Amygdala (tissue), 56 donors: ENCODE measurements around the gene MBD5.

Experiments used
- DNase-seq, 56 donors: peaks; one replicate each; lab custom pipeline; 2025; lab: John Stamatoyannopoulos, UW

The MBD5 gene

GRCh38 chr2:148022351-148022750 lies 1.5 kb downstream of the MBD5 start:
- no peak for DNase-seq

DNA sequence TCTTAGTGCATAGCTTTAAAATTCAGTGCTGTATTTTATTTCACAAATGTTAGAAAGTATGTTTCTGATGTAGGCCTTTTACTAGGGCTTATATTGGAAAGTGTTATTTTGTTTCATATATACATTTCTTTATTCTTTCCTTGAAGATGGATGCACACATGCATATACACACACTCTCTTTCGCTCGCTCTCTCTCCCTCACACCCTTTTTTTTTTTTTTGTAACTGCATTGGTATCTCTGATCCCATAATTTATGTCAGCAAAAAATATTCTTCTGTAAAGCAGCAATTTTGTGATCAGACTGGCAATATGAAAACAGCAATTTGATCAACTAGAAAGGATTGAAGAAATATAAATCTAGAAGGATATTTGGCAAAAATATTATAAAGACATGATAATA lies 2.0 kb downstream of the MBD5 start:
- no peak for DNase-seq

DNA sequence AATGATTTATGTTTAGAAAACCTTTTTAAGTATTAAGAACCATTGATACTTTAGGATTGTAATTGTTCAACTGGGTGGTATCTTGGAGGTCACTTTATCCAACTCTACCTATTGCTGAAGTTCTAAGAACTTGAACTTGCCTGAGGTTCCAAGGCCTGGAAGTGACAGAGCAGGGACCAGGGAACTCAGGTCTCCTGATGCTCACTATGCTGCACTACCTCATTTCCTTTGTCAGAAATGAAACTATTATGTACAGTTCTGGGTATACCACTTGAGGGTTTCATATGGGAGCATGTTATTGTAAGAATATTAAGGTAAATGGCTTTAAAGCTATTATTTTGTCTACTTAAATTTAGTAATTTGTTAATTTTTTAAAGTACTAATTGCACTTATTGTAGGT lies 3.0 kb downstream of the MBD5 start:
- no peak for DNase-seq

GRCh38 chr2:148026573-148026972 lies 5.7 kb downstream of the MBD5 start:
- DNase-seq, result no peak

DNA sequence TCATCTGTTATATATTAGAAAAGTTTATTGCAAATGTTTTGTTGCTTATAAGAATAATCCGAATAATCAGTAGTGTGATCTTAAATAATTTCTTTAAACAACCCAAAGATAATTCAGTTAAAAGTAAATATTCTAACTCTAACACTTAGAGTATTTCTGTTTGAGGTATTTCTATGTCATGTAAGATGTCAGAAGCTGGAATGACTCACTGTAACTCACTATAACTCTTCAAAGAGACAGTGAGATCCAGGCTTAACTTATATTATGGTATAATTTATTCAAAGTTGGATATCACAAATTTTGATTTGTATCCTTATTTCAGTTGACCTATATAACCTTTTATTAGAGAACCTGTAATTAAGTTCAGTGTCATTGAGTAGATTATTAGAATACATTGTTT lies 6.9 kb downstream of the MBD5 start:
- DNase-seq, result no peak

- no peak for DNase-seq
Measured at GRCh38 chr2:148028781-148029180, 7.9 kb downstream of the MBD5 start.

DNA sequence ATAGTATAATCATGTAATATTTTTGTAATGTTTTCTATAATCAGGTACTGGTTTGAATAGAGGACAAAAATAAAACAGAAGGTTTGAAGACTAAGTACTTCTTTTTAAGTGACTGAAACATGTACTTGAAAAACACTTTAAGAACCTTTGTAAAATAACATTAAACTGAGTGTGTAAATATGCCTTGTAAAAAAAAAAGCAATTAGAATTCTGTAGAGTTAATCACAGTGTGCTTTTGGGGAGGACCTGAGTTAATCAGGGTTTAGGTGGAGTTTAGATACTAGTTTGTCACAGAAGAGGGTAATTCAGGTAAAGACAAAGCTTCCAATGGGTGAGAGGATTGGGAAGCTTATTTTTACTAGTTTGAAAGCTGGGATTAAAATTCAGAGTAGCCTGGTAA lies 10.3 kb downstream of the MBD5 start:
- no peak for DNase-seq

GRCh38 chr2:148032215-148032614 lies 11.3 kb downstream of the MBD5 start:
- no peak for DNase-seq

DNA sequence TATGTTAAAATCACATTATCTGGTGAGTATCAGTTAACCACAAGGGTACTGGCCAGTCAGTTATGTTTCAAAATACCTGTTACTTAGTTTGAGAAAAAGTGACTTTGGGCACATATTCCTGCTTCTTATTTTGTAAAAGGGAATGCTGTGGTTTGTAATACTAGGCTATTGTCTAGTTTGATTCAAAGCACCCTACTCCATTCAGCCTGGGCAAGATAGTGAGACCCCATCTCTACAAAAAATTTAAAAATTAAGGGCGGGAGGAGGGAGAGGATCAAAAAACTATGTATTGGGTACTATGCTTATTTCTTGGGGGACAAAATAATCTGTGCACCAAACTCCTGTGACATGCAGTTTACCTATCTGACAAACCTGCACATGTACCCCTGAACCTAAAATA lies 18.9 kb downstream of the MBD5 start:
- DNase-seq, result no peak

DNA sequence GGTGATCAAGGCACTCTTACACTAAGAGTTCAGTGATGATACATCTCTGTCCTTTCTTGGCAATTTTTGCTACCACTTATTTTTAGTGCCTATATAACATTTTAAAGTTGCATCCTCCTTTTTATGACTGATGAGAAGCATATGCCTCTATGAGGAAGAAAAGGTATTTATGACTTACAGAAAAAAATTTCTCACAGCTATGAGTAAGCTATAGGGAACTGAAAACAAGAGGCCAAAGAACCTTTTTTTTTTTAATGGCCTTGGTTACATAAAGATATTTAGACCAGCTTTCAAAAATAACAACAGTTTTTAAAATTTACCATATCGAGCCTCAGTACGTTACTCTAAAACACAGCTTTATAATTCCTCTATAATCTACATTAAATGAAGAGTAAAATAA lies 21.3 kb downstream of the MBD5 start:
- no peak for DNase-seq

DNA sequence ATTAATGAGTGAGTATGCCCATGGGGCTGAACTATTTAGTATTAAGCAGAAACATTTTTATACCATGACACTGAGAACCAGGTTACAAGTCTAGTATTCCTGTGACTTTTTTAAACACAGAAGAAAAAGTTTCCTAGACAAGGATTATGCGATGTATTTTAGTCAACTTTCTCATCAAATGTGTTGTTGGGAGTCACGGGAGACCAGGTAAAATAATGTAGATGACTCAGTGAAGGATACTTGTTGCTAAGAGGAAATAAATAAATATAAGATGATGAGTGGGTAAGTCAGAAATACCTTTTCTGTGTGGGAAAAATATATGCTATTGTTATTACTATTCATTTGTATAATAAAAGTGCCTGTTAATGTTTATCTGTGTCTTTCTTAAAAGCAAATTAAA lies 23.4 kb downstream of the MBD5 start:
- DNase-seq, result no peak

DNA sequence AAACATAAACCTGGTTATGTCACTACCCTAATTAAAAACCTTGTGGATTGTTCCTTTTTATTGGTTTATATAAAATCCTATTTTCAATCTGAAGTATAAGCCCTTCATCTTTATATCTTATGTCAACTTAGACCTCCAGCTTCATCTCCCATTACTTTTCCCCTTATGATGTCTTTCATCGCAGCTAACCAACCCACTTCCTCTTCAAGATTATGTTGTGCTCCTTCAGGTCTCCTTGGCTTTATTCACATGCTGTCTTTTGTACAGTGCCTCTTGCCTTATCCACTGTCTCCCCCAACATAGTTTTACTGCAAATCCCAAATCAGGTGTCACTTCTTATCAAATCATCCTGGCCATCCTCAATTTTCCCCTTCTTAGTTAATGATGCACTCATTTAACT lies 25.9 kb downstream of the MBD5 start:
- DNase-seq, result no peak

DNA sequence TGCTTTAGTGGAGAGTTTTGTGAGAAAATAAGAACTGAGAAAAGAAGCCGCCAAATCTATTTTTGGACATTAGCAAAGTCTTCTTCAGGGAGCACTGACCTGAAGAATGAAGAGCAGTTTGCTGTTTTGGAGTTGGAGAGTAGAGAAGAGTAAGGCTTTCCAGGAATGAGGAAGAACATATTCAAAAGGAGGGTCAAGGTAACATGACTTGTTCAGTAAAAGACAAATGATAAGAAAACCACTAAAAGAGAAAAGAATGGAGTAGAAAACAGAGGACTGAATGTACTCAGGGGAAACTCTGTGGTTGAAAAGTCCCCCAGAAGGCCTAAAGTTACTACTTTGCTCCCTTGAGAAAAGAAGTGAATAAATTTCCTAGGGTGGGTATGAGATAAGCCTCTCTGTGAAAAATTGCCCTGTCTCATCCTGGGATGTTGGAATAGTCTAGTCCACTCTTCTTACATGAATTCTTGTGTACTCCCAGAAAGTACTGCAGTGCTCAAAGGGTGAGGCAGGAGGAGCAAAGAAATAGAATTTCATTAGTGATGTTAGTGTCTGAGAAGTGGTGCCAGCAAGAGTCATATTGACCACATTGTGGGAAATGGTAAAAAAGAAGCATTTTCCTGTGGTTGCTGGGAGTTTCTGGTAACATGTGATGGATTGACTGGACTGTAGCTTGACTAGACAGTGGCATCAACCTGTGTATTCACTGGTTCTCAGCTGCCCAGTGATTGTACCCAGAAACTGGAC lies 27.8 kb downstream of the MBD5 start:
- no peak for DNase-seq

GRCh38 chr2:148049284-148049683 lies 28.4 kb downstream of the MBD5 start:
- DNase-seq, result no peak

GRCh38 chr2:148052687-148053086 lies 31.8 kb downstream of the MBD5 start:
- no peak for DNase-seq

DNA sequence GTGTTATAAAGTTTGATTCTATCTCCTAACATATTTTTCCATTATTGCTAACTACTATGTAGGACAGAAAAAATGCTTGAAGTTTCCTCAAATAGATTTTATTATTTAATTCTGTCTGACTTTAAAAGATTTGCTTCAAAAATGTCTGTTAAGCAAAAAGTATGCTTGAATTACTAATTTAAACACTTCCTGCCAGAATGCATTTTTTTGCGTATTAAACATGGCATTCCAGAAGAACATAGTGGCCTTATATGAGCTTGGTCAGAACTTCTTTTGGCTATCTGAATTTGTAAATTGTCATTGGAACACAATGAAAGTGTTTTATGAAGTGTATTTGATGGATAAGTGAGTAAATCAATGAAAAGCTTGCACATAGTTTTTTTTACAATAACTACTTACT lies 37.8 kb downstream of the MBD5 start:
- DNase-seq, result no peak

GRCh38 chr2:148063633-148064032 lies 42.7 kb downstream of the MBD5 start:
- DNase-seq, result no peak

DNA sequence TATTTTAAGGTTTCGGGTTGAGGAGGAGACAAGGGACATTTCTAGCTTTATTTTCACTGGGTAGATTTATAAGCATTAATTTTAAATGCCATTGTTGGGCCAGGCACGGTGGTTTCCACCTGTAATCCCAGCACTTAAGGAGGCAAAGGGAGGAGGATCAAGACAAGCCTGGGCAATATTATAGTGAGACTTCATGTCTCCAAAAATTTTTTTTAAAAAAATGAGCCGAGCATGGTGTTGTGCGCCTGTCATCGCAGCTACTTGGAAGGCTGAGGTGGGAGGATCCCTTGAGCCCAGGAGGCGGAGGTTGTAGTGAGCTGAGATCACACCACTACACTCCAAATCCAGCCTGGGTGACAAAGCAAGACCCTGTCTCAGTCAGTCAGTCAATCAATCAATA lies 45.0 kb downstream of the MBD5 start:
- no peak for DNase-seq

DNA sequence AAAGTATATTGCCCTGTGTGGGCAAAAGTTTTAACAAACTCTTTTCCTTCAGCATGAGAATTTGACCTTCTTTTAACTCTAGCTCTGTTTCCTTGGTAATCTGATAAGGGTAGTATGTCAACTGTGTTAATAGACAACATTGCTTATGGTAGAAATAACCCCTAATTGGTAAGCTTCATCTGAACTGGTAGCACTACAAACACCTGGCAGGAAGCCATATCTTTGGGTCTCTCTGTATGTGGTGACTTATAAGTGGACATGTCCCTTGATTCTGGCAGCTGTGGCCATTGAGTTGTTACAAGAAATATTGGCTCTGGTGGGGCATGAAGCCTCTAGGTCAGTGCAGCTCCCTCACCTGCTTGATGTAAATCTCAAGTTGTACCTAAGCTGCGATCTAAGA lies 46.9 kb downstream of the MBD5 start:
- no peak for DNase-seq

DNA sequence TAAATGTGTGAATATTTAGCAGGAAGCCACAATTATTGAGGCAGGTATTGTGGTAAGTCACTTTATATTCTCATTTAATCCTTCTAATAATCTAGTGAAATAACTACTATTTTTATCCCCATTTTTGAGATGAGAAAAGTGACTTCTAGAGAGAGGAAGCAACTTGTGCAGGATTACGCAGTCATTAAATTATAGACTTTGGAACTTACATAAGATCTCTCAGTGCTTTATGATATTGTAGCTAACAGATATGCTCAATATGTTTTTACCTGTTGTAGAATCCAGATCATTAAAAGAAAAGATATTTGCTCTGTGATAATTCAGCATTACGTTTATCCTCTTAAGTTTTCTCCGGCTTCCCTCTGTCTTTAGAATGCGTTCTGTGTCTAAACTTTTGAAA lies 50.5 kb downstream of the MBD5 start:
- no peak for DNase-seq

- no peak for DNase-seq
Measured at GRCh38 chr2:148096012-148096411, 75.1 kb downstream of the MBD5 start.

DNA sequence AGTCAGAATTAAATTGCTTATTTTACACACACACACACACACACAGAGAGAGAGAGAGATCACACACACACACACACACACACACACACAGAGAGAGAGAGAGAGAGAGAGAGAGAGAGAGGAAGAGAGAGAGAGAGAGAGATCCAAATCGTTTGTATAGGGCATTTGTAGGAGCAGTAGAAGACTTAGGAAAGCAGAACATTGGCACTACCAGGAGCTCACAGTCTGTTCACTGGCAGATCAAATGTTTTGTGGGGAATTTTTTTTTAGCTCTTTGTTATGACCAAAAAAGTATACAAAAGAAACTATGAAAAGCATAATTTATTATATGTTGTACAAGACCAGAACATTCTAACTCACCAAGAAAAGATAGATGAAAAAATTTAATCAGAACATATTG lies 81.8 kb downstream of the MBD5 start:
- no peak for DNase-seq

GRCh38 chr2:148103946-148104345 lies 83.1 kb downstream of the MBD5 start:
- DNase-seq, result no peak
